H9 (cell line): ENCODE measurements around the gene SPINK1. TPM values are rescaled to one million over a fixed set of nuclear protein-coding genes. Genes with fewer than 3 reads are reported as not detected.

ENCODE experiments used
- DNase-seq: peaks from one replicate; pipeline ENCODE4 v3.0.0-alpha.2; 2017
- H2AFZ ChIP-seq: one replicate; pipeline ENCODE4 v1.6.1; 2013; ENCODE audit warnings: mild to moderate bottlenecking, low read length, control low read depth, moderate library complexity
- H2AK5ac ChIP-seq: 2 replicates; pipeline ENCODE4 v1.6.1; 2013; ENCODE audit warnings: low read length, control low read depth, mixed read lengths; ENCODE audit not compliant: insufficient read length
- H2BK120ac ChIP-seq: one replicate; pipeline ENCODE4 v1.6.1; 2013; ENCODE audit warnings: low read depth, mild to moderate bottlenecking, low read length, control low read depth, inconsistent platforms; ENCODE audit not compliant: poor library complexity, severe bottlenecking
- H2BK12ac ChIP-seq: 2 replicates; pipeline ENCODE4 v1.6.1; 2013; ENCODE audit warnings: low read length, control low read depth, mixed read lengths, low read depth; ENCODE audit not compliant: insufficient read length
- H2BK15ac ChIP-seq: 2 replicates; pipeline ENCODE4 v1.6.1; 2013; ENCODE audit warnings: low read depth, low read length, control low read depth
- H2BK20ac ChIP-seq: one replicate; pipeline ENCODE4 v1.6.1; 2013; ENCODE audit warnings: low read depth, mild to moderate bottlenecking, low read length, control low read depth, inconsistent platforms; ENCODE audit not compliant: poor library complexity, severe bottlenecking
- H2BK5ac ChIP-seq: 2 replicates; pipeline ENCODE4 v1.6.1; 2013; ENCODE audit warnings: low read length, control low read depth, mixed read lengths; ENCODE audit not compliant: insufficient read length
- H3K14ac ChIP-seq: 2 replicates; pipeline ENCODE4 v1.6.1; 2013; ENCODE audit warnings: low read length, control low read depth; ENCODE audit not compliant: insufficient read depth
- H3K18ac ChIP-seq: 2 replicates; pipeline ENCODE4 v1.6.1; 2013; ENCODE audit warnings: low read depth, mild to moderate bottlenecking, mixed read lengths, low read length, control low read depth; ENCODE audit not compliant: insufficient read length
- H3K23ac ChIP-seq: 2 replicates; pipeline ENCODE4 v1.6.1; 2013; ENCODE audit warnings: low read length, control low read depth, mixed read lengths, low read depth; ENCODE audit not compliant: insufficient read length
- H3K23me2 ChIP-seq: 2 replicates; pipeline ENCODE4 v1.6.1; 2013; ENCODE audit warnings: low read depth, mild to moderate bottlenecking, mixed read lengths, low read length, control low read depth; ENCODE audit not compliant: insufficient read length, poor library complexity, severe bottlenecking
- H3K27ac ChIP-seq: 2 replicates; pipeline ENCODE4 v1.5.1; 2013; ENCODE audit warnings: low read length, control low read depth, mixed read lengths, low read depth; ENCODE audit not compliant: insufficient read length
- H3K27me3 ChIP-seq: 2 replicates; pipeline ENCODE4 v1.6.1; 2013; ENCODE audit warnings: low read length, control low read depth, inconsistent platforms; ENCODE audit not compliant: insufficient read depth
- H3K4ac ChIP-seq: 2 replicates; pipeline ENCODE4 v1.6.1; 2013; ENCODE audit warnings: low read depth, mild to moderate bottlenecking, control low read depth, inconsistent platforms, low read length, moderate library complexity
- H3K4me1 ChIP-seq: 2 replicates; pipeline ENCODE4 v1.6.1; 2013; ENCODE audit warnings: low read length, control low read depth, inconsistent platforms; ENCODE audit not compliant: insufficient read depth
- H3K4me2 ChIP-seq: 2 replicates; pipeline ENCODE4 v1.6.1; 2013; ENCODE audit warnings: low read length, control low read depth, mixed read lengths; ENCODE audit not compliant: insufficient read length, insufficient read depth
- H3K56ac ChIP-seq: 2 replicates; pipeline ENCODE4 v1.6.1; 2013; ENCODE audit warnings: low read depth, mild to moderate bottlenecking, mixed read lengths, low read length, control low read depth; ENCODE audit not compliant: insufficient read length
- H3K79me1 ChIP-seq: 2 replicates; pipeline ENCODE4 v1.6.1; 2013; ENCODE audit warnings: low read depth, mild to moderate bottlenecking, moderate library complexity, low read length, control low read depth, inconsistent platforms; ENCODE audit not compliant: insufficient read depth, poor library complexity, severe bottlenecking
- H3K79me2 ChIP-seq: 2 replicates; pipeline ENCODE4 v1.6.1; 2013; ENCODE audit warnings: low read length, control low read depth, inconsistent platforms; ENCODE audit not compliant: insufficient read depth
- H3K9ac ChIP-seq: 2 replicates; pipeline ENCODE4 v1.6.1; 2013; ENCODE audit warnings: low read length, control low read depth, mixed read lengths; ENCODE audit not compliant: insufficient read length; ENCODE audit errors: extremely low read depth
- H3K9me3 ChIP-seq: one replicate; pipeline ENCODE4 v1.6.1; 2013; ENCODE audit warnings: low read depth, low read length, inconsistent platforms; ENCODE audit not compliant: control insufficient read depth
- H3T11ph ChIP-seq: one replicate; pipeline ENCODE4 v1.6.1; 2013; ENCODE audit warnings: mild to moderate bottlenecking, low read length, control low read depth, inconsistent platforms
- H4K20me1 ChIP-seq: one replicate; pipeline ENCODE4 v1.6.1; 2013; ENCODE audit not compliant: control insufficient read depth, insufficient read length, insufficient read depth
- H4K5ac ChIP-seq: 2 replicates; pipeline ENCODE4 v1.6.1; 2013; ENCODE audit warnings: low read depth, mild to moderate bottlenecking, mixed read lengths, low read length, control low read depth; ENCODE audit not compliant: insufficient read length
- H4K8ac ChIP-seq: replicated peaks from 2 replicates; pipeline ENCODE4 v1.6.1; 2013; ENCODE audit warnings: low read length, control low read depth, mixed read lengths, low read depth; ENCODE audit not compliant: insufficient read length
- H4K91ac ChIP-seq: 2 replicates; pipeline ENCODE4 v1.6.1; 2013; ENCODE audit warnings: low read depth, mild to moderate bottlenecking, moderate library complexity, mixed read lengths, low read length, control low read depth; ENCODE audit not compliant: insufficient read length
- H3K27ac Mint-ChIP-seq, 3 experiments: 2 replicates in 2 of 3; 3 replicates in 1 of 3; pipeline ENCODE4 v1.8.0; 2020 to 2021; ENCODE audit warnings: mixed read lengths in 3 of 3, mild to moderate bottlenecking in 1 of 3, moderate library complexity in 1 of 3
- H3K27me3 Mint-ChIP-seq: 2 replicates; pipeline ENCODE4 v1.8.0; 2021; ENCODE audit warnings: low read depth, mild to moderate bottlenecking, moderate library complexity, mixed read lengths
- H3K36me3 Mint-ChIP-seq, 3 experiments: 2 replicates in 2 of 3; 3 replicates in 1 of 3; pipeline ENCODE4 v1.8.0; 2020 to 2021; ENCODE audit warnings: low read depth in 3 of 3, mixed read lengths in 3 of 3; ENCODE audit not compliant: insufficient read depth in 1 of 3
- H3K4me1 Mint-ChIP-seq, 2 experiments: 2 replicates each; pipeline ENCODE4 v1.8.0; 2020; ENCODE audit warnings: mixed read lengths in 2 of 2
- H3K4me3 Mint-ChIP-seq, 2 experiments: 2 replicates in 1 of 2; 3 replicates in 1 of 2; pipeline ENCODE4 v1.8.0; 2020 to 2021; ENCODE audit warnings: mild to moderate bottlenecking in 2 of 2, mixed read lengths in 2 of 2, moderate library complexity in 1 of 2
- H3K9me3 Mint-ChIP-seq, 2 experiments: 2 replicates in 1 of 2; 3 replicates in 1 of 2; pipeline ENCODE4 v1.8.0; 2020; ENCODE audit warnings: mild to moderate bottlenecking in 2 of 2, mixed read lengths in 2 of 2, moderate library complexity in 1 of 2
- CTCF ChIP-seq: fragments of 200-600 bp; sonication (generic); conservative IDR thresholded peaks from 3 replicates; pipeline ENCODE4 v1.8.0; 2021; ENCODE audit warnings: antibody characterized with exemption, mild to moderate bottlenecking
- WGBS: extraction: QIAGEN DNeasy Blood & Tissue Kit; methylation state at CpG from one replicate; pipeline ENCODE4 v1.1.7; 2013; ENCODE audit warnings: missing lambda C conversion rate, low lambda C conversion rate, mixed read lengths; ENCODE audit not compliant: insufficient read length; ENCODE audit errors: extremely low coverage; 5-methylcytosine and 5-hydroxymethylcytosine counted together
- total RNA-seq: library from RNA; stranded (reverse); gene quantifications from 2 replicates; pipeline ENCODE4 v1.2.1, GENCODE V29; 2021

The SPINK1 gene
- total RNA-seq, 1 experiment from 2014 or later = 3.1 TPM

- no peak overlapping the region for H3K56ac ChIP-seq
- peaks cover 18 to 59% of the 10 kb centered on the region in 2 experiments for H3K4me1 Mint-ChIP-seq
- H2AK5ac ChIP-seq = no peak overlapping the region
- H2BK15ac ChIP-seq = no peak overlapping the region
- TF ChIP-seq CTCF = peak; percentile 46; the same call in 2 of the 3 replicates
- H3K23me2 ChIP-seq = no peaks in the 10 kb centered on the region
- no peak overlapping the region for H3K4ac ChIP-seq
- H3K14ac ChIP-seq = no peak overlapping the region
- no peaks in the 10 kb centered on the region for H4K20me1 ChIP-seq
- no peak overlapping the region for H3K23ac ChIP-seq
- no peak overlapping the region for H2BK12ac ChIP-seq
- H3K36me3 Mint-ChIP-seq = peaks cover 0 to 41% (median 2%) of the 10 kb centered on the region in 3 experiments; a peak in 3 of 7 replicates
- H3K79me1 ChIP-seq = peaks cover 3% of the 10 kb centered on the region
- no peak overlapping the region for H4K8ac ChIP-seq
- H3K4me3 Mint-ChIP-seq = no peak overlapping the region
- DNase-seq = no peak
- H3K27me3 Mint-ChIP-seq = no peaks in the 10 kb centered on the region
- no peak overlapping the region for H3T11ph ChIP-seq
- no peaks in the 10 kb centered on the region for H3K9me3 ChIP-seq
- H2AFZ ChIP-seq = no peak overlapping the region
- H2BK120ac ChIP-seq = no peak overlapping the region
- no peak overlapping the region for H3K27ac Mint-ChIP-seq
- H4K91ac ChIP-seq = no peak overlapping the region
- no peaks in the 10 kb centered on the region for H3K27me3 ChIP-seq
- no peak overlapping the region for H3K18ac ChIP-seq
- H3K27ac ChIP-seq = no peak overlapping the region
- H4K5ac ChIP-seq = no peak overlapping the region
- no peak overlapping the region for H2BK5ac ChIP-seq
- peaks cover 2% of the 10 kb centered on the region; the same call in 1 of the 2 replicates for H3K79me2 ChIP-seq
- H3K4me2 ChIP-seq = no peak overlapping the region
- H3K9me3 Mint-ChIP-seq = no peaks in the 10 kb centered on the region; a peak in 1 of 5 replicates
- no peak overlapping the region for H2BK20ac ChIP-seq
- no peak overlapping the region for H3K9ac ChIP-seq
- WGBS = no CpG with 5 or more reads among the region's 3 CpGs
- peaks cover 20% of the 10 kb centered on the region for H3K4me1 ChIP-seq
Observed at GRCh38 chr5:147879784-147880183, 48.3 kb upstream of the SPINK1 start.
